ENCODE results near the gene DAPK1.

The DAPK1 gene

GRCh38 chr9:87646546-87646945 is 148.9 kb downstream of the DAPK1 start:
- no peak overlapping the region for H3K4me3 ChIP-seq (ENCODE audit: low read length)
- no peak for TF ChIP-seq CTCF (IDR thresholded peaks at IDR 0.05; ENCODE audit: insufficient read depth, low read depth, low read length, missing control alignments)
- no peak for DNase-seq (ENCODE audit: low read depth)

DNA sequence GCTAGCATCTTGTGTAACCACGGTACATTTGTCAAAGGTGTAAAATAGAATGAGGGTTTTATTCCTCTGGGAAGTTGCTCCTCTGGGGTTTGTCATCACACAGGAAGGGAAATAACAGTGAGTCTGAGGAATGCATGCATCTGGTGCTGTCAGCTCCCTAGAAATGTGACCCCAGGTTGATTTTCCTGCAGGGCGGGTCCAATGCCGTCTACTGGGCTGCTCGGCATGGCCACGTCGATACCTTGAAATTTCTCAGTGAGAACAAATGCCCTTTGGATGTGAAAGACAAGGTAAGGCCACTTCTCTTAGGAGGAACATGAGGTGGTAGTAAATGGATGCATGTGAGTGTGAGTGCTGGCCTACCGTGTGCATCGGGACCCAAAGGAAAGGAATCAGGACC is 149.4 kb downstream of the DAPK1 start:
- no peak for TF ChIP-seq CTCF (IDR thresholded peaks at IDR 0.05; ENCODE audit: insufficient read depth, low read depth, low read length, missing control alignments)
- H3K4me3 ChIP-seq (ENCODE audit: low read length) = no peak overlapping the region
- DNase-seq (ENCODE audit: low read depth) = no peak

- TF ChIP-seq CTCF (IDR thresholded peaks at IDR 0.05; ENCODE audit: insufficient read depth, low read depth, low read length, missing control alignments) = no peak
- no peak for DNase-seq (ENCODE audit: low read depth)
- no peak overlapping the region for H3K4me3 ChIP-seq (ENCODE audit: low read length)
Observed at GRCh38 chr9:87648606-87649005, 150.9 kb downstream of the DAPK1 start.

DNA sequence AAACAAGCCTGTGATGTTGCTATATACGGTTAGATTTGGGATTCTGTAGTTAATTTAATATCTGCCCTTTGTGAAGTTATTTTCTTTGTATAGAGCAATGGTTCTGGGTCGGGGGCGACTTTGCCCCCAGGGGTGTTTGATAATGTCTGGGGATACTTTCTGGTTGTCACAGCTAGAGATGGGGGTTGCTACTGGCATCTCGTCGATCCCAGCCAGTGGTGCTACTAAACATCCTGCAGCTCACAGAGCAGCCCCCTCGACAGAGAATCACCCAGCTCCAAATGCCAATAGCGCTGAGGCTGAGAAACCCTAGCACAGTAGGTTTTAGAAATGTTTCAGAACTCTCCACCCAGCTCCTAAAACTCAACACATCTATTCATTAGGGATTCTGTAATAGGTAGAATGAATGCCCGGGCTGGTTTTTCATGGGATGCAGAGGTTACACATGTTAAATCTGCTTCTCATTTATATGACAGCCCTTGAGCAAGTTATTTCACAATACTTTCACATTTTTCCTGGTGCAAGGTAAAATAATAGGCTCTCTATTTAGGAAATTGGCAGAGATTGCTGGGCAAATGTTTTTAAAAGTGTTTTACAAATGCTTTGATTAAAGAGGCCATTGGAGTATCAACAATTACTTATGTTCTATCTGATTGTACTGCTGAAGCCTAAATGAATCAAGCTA is 153.1 kb downstream of the DAPK1 start:
- no peak for TF ChIP-seq CTCF (IDR thresholded peaks at IDR 0.05; ENCODE audit: insufficient read depth, low read depth, low read length, missing control alignments)
- H3K4me3 ChIP-seq (ENCODE audit: low read length) = no peak overlapping the region
- DNase-seq (ENCODE audit: low read depth) = no peak

GRCh38 chr9:87651431-87651830 is 153.8 kb downstream of the DAPK1 start:
- H3K4me3 ChIP-seq (ENCODE audit: low read length) = no peak overlapping the region
- TF ChIP-seq CTCF (IDR thresholded peaks at IDR 0.05; ENCODE audit: insufficient read depth, low read depth, low read length, missing control alignments) = no peak
- no peak for DNase-seq (ENCODE audit: low read depth)

DNA sequence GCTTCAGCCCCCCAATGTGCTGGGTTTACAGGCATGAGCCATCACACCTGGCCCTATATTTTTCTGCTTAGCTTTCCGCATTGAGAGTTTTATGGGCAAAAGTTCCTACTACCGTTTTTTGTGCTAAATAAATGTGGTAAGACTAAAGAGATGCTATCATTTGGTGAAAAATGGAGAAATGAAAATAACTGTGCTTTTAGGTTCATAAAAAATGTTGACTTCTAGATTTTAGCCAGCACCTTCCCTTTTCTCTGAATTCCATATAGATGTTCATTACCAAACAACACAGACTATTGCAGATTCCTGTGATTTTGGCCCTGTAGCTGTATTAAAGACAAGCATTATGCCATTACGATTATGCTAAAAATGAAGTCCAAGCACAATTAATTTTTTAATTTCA is 156.3 kb downstream of the DAPK1 start:
- no peak overlapping the region for H3K4me3 ChIP-seq (ENCODE audit: low read length)
- TF ChIP-seq CTCF (IDR thresholded peaks at IDR 0.05; ENCODE audit: insufficient read depth, low read depth, low read length, missing control alignments) = no peak
- no peak for DNase-seq (ENCODE audit: low read depth)

- H3K4me3 ChIP-seq (ENCODE audit: low read length) = no peak overlapping the region
- DNase-seq (ENCODE audit: low read depth) = no peak
- TF ChIP-seq CTCF (IDR thresholded peaks at IDR 0.05; ENCODE audit: insufficient read depth, low read depth, low read length, missing control alignments) = no peak
Observed at GRCh38 chr9:87655731-87656130, 158.1 kb downstream of the DAPK1 start.

All from epithelial cell of esophagus (primary cell).